GM20431 (cell line): ENCODE measurements around the gene CXCL3.

ENCODE experiments used
- in situ Hi-C: fragments of 300-500 bp; cut with MseI, MboI; formaldehyde crosslinking; loops from one replicate; pipeline ENCODE4 v1.15.0; 2020; ENCODE audit warnings: low sequenced_read_pairs; ENCODE audit not compliant: unreplicated experiment

Gene CXCL3

GRCh38 chr4:74056114-74056857 lies 17.8 kb upstream of the CXCL3 start:
- in situ Hi-C loops = no loop called here

DNA sequence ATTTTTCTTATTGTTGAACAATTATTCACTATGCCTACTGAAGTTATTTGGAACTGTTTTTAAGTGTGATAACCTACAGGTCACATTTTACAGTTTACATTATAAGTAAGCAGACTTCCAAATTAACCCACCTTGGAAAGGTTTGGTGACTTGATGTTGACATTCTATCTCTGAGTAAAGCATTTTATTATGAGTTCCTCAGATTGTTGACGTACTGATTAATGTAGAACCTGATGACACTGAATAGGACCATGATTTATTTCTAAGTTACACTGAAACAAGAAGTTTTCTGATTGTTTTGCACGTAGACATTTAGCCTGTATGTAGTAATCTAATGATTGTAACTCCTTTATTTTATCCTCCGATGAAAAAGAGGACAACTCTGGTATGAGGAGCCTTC lies 17.0 kb upstream of the CXCL3 start:
- in situ Hi-C loops = no loop called here

DNA sequence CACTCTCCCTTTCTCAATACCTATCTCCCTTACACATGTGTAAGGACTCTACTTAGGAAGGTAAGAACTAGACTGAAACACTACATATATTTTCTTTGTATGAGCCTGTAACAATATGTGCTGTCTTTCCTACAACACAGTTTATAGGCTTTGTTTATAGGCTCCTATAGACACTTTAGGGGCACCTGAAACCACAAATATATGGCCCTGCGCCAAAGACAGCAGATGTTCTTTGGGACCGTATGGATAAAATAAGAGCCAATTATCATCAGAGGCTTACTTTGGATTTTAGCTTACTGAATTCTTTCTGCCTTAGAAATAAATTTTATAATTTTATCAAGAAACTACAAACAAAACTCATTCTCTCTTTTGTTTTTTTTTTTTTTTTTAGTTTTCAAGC lies 16.6 kb upstream of the CXCL3 start:
- in situ Hi-C loops = no loop called here

GRCh38 chr4:74054483-74055047 lies 16.1 kb upstream of the CXCL3 start:
- in situ Hi-C loops = no loop called here

GRCh38 chr4:74047152-74047551 lies 8.7 kb upstream of the CXCL3 start:
- in situ Hi-C loops = no loop called here

DNA sequence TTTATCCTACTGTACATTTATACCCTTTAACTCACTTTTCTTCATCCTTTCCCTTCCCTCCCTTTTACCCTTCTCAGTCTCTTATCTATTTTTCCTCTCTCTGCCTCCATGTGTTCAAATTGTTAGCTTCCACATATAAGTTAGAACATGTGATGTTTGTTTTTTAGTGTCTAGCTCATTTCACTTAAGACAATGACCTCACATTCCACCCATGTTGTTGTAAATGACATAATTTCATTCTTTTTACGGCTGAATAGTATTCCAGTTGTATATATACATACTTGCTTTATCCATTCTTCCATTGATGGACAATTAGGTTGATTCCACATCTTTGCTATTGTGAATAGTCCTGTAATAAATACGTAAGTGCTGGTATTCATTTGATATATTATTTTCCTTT lies 7.3 kb upstream of the CXCL3 start:
- in situ Hi-C loops = no loop called here

DNA sequence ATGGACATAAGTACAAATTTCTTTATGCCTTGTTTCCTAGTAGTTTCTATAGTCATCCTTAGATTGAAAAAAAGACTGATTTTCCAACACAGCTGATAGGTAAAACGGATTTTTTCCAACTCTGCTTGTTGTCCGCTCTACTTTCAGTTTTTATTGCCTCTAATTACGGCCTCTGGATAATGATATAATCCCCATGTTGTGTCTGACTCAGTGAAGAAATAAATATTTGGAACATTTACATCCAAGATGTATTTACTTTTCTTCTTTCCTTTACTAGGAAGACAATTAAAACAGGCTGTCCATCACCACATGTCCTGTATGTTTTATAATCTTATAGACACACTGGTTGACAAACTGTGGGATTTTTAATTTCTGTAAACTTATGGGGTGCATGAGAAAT lies 6.8 kb upstream of the CXCL3 start:
- in situ Hi-C loops = no loop called here

GRCh38 chr4:74044677-74045076 lies 6.2 kb upstream of the CXCL3 start:
- in situ Hi-C loops = no loop called here

DNA sequence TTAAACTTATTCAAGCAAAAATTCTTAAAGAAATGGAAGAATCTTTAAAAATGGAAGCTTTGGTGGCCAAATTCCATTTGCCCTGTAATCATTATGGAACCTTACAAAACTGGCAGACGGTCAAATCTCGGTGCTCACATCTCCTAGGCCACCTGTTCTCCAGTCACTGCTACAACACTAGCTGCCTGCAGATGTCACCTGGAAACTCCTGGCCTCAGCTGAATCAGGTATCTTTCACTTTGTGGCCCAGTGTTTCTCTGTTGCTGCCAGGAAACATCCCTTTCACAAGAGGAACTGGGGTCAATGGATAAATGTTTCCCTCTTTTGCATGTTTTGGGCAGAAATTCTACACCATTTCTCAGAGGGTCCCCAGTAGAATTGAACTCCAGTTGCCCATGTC lies 4.2 kb upstream of the CXCL3 start:
- in situ Hi-C loops = no loop called here

DNA sequence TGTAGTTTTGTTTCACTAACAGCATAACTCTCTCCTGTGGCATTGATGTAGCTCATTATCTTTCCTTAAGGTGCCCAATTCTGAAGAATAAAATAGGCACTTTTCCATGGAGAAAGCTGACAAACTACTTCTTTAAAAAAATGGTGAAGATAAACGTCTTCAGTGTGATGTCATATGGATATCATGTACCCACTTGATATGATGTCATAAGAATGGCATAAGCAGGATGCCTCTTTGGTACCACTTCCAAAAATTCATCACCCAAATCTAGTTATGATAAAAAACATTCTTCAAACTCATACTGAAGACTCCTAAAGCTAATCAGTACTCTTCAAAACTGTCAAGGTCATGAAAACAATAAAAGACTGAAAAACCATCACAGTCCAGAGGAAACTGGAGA lies 2.9 kb upstream of the CXCL3 start:
- in situ Hi-C loops = no loop called here

- in situ Hi-C loops = no loop called here
These were observed 850 bp upstream of the CXCL3 start for GRCh38 chr4:74039315-74039763.

DNA sequence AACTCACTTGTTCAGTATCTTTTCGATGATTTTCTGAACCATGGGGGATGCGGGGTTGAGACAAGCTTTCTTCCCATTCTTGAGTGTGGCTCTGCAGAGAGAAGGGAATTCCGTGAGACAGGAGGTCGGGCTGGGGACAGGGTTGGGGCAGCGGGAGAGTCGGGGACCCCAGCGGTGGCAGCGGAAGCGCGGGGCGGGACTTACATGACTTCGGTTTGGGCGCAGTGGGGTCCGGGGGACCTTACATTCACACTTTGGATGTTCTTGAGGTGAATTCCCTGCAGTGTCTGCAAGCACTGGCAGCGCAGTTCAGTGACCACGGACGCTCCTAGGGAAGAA lies 434 bp downstream of the CXCL3 start:
- in situ Hi-C loops = no loop called here

DNA sequence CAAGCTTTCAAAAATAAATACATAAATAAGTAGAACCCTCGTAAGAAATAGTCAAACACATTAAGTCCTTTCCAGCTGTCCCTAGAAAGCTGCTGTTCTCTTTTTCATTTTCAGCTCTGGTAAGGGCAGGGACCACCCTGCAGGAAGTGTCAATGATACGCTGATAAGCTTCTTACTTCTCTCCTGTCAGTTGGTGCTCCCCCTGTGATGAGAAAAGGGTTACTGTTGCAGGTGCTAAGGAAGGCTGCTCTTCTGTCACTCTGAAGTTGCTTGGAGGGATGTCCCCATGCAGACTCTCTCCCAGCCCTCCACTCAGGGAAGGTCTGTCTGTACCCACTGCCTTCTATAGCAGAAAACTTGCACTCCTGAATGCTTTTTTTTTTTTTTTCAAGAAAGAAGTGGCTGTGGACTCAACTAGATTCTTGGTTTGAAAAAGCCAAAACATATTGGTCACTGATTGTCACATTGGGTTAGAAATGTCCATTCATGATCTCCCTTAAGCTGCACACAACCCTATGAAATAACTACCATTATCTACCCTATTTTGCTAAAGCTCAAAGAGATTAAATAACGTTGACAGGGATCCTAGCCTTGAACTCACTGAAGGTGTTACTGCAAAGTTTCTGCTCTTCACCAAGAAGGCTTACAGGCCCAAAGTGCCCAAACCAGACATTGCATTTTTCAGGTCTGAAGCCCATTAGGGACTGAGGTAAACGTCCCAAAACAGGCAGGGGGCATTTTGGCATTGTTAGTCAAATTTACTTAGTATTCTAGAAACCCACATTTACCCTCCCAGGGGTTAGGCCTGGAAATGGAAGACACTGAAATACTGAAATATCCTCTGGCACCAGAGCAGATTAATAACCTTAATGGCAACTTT lies 1.2 kb downstream of the CXCL3 start:
- in situ Hi-C loops = no loop called here

DNA sequence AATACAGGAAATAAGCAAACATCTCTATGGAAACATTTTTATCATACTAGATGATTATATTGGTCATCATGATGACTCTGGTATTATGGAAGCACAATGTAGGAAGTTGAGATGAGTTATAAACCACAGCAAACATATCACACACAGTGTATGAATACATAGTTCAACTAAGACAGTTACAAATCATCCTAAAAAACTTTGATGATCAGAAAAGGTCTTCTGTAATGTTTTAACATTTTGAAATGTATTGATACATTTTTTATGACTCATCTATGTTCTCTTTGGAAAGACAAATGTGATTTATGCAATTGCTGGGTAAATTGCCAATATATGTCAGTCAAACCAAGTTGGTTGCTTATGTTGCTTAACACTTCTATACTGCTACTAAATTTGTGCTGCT lies 4.8 kb downstream of the CXCL3 start:
- in situ Hi-C loops = no loop called here

- in situ Hi-C loops = no loop called here
These were observed 6.4 kb downstream of the CXCL3 start for GRCh38 chr4:74032064-74032463.

DNA sequence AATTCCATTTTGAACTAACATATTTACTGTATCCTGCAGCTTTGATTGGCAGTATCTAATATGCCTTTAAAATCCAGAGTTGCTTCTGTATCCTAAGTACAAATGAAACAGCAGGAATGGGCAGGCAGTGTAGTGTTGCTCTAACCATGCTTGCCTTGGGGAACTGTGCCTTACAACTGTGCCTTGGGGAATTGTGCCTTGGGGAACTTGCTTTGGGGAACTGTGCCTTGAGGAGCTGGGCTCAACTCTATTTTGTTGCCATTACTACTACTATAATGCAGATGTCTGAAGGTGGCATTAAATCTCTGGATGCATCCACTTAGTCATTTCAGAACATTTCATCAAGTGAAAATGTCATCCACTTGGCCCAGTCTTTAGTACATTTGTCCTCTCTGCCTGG lies 6.9 kb downstream of the CXCL3 start:
- in situ Hi-C loops = no loop called here

DNA sequence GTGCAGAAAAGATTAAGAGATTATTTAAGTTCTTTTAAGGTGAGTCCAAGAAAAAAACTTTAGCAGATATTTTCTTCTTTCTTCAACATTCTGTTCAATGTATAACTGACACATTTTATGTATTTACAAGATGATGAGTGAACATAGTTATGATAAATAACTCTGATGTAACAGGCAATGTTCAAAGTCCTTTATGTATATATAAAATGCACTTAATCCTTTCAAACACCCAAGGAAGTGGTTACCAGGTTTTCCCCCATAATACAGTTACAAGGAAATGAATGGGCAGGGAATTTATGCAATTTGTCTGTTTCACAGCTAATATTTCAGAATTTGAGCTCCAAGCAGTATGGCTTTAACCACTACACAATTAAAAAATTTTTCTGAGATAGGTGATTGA lies 8.2 kb downstream of the CXCL3 start:
- in situ Hi-C loops = no loop called here

DNA sequence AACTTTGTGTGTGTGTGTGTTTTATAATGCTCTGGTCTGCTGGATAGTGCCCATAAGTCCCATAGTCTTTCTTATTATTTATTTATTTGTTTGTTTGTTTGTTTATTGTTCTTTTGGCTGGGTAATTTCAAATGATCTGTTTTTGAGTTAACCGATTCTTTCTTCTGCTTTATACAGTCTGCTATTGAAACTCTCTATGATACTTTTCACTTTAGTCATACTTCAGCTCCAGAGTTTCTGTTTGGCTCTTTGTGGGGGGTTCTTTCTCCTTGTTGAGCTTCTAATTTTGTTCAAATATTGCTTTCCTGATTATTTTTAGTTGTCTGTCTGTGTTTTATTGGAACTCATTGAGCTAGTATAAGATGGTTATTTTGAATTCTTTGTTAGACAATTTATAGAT lies 10.0 kb downstream of the CXCL3 start:
- in situ Hi-C loops = no loop called here

GRCh38 chr4:74023709-74024108 lies 14.8 kb downstream of the CXCL3 start:
- in situ Hi-C loops = no loop called here

GRCh38 chr4:74021601-74022000 lies 16.9 kb downstream of the CXCL3 start:
- in situ Hi-C loops = no loop called here

DNA sequence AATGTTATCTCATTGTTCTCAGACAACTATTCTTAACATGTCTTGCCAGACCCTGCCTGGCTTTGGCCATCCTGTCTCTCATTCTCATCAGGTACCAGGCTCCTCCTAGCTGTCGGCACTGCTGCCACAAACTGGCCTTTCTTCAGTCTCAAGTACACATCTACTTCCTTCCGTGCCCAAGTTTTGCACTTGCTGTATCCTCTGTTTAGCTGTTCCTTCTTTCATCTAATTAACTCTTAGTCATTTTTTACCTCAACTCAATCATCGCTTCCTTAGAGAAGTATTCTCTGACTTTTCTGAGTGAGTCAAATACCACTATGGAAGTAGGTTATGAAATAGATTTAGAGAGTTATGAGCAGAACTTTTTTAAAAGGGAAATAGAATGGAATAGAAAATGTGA lies 19.7 kb downstream of the CXCL3 start:
- in situ Hi-C loops = no loop called here
